Duodenal mucosa (tissue), 2 donors: Measurements from ENCODE around the gene VPS4A.
A peak's percentile ranks its signal among the peaks of the same experiment; 100 is the strongest.

Source experiments
- H3K27ac ChIP-seq: one replicate; pipeline ENCODE4 v1.7.0; 2013; ENCODE audit warnings: low read depth, low read length
- H3K27me3 ChIP-seq, 2 donors: one replicate each; pipeline ENCODE4 v1.7.0; 2013; ENCODE audit warnings: low read length in 2 of 2, control low read depth in 1 of 2; ENCODE audit not compliant: insufficient read depth in 2 of 2, control insufficient read depth in 1 of 2
- H3K36me3 ChIP-seq, 2 donors: one replicate each; pipeline ENCODE4 v1.7.0; 2013; ENCODE audit warnings: low read length in 2 of 2, control low read depth in 1 of 2; ENCODE audit not compliant: insufficient read depth in 2 of 2, control insufficient read depth in 1 of 2
- H3K4me1 ChIP-seq, 2 donors: one replicate each; pipeline ENCODE4 v1.7.0; 2013; ENCODE audit warnings: low read length in 2 of 2, control low read depth in 1 of 2; ENCODE audit not compliant: insufficient read depth in 2 of 2, control insufficient read depth in 1 of 2
- H3K4me3 ChIP-seq, 2 donors: one replicate each; pipeline ENCODE4 v1.7.0; 2013; ENCODE audit warnings: low read length in 2 of 2, low read depth in 1 of 2
- H3K9ac ChIP-seq, 2 donors: one replicate each; pipeline ENCODE4 v1.7.0; 2013; ENCODE audit warnings: low read length in 2 of 2, low read depth in 1 of 2
- H3K9me3 ChIP-seq, 2 donors: one replicate each; pipeline ENCODE4 v1.7.0; 2013; ENCODE audit warnings: low read length in 2 of 2, control low read depth in 1 of 2; ENCODE audit not compliant: control insufficient read depth in 1 of 2

Gene VPS4A

DNA sequence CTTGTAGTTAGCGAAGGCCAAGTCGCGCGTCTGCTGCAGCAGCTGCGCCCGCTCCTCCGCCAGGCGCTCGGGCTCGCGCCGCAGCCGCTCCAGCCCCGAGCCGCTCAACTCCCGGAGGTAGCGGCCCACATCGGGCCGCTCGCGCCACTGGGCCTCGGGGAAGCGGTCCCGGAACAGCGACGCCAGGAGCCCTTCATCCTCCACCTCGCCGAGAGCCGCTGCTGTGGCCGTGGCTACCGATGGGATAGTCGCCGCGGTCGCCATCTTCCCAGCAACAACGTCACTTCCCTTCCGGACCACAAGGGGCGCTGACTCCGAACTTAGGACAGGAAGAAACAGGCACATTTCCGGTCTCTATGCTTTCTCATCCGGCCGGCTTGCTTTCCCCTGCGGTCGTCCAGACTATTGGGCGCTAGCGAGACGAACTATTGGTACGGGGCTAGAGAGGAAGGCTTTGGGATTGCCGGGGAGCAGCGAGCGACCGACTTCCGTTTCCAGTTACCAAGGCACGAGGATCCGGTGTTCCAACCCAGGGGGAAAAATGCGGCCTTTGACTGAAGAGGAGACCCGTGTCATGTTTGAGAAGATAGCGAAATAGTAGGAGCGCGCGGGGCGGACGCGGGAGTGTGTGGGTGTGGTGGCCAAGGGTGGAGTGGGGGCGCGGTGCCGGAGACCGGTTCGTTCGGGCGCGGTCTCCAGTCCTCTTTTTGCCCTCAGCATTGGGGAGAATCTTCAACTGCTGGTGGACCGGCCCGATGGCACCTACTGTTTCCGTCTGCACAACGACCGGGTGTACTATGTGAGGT is 28.3 kb downstream of the VPS4A start, which contains the start of the genes COG8 and NIP7:
Gene COG8, minus strand, starts transcription at position 276 of the 806 bp plus-strand sequence. Its CDS starts 12 bp downstream, at position 264.
Gene NIP7, plus strand, starts transcription at position 484 of the 806 bp plus-strand sequence. Its CDS starts 58 bp downstream, at position 542.
- Histone ChIP-seq H3K4me1 (peaks cover 21 to 23% of the 10 kb centered on the region in 2 donors), H3K27ac (peak within 1 kb of the TSS; percentile 84), H3K4me3 (peak within 1 kb of the TSS; percentile 95 to 98), H3K9me3 (no peaks in the 10 kb centered on the region), H3K9ac (peak within 1 kb of the TSS; percentile 76 to 86), H3K27me3 (no peaks in the 10 kb centered on the region), H3K36me3 (peaks cover 28 to 46% of the 10 kb centered on the region in 2 donors)

DNA sequence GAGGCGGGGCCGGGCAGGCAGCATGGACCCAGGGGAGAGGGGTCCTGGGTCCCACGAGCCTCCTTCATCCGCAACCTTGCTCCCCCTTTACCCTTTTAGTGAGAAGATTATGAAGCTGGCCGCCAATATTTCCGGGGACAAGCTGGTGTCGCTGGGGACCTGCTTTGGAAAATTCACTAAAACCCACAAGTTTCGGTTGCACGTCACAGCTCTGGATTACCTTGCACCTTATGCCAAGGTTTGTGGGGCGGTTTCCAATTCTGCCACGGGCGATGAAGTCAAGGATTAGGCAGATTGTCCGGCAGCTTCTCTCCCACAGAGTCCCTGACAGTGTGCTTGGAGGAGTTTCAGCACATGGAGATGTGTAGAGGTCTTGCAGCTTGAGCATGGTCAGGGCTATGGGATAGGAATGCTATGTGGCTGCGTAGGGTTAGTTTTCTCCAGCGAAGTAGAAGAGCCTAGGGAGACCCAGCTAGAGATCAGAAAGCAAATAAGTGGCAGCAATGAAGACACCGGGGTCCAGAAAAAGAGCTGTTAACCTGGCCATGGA is 29.0 kb downstream of the VPS4A start:
- Histone ChIP-seq H3K9ac (peak overlapping the region; percentile 76 to 86), H3K9me3 (no peaks in the 10 kb centered on the region), H3K36me3 (peaks cover 21 to 40% of the 10 kb centered on the region in 2 donors), H3K27me3 (no peaks in the 10 kb centered on the region), H3K27ac (peak overlapping the region; percentile 65), H3K4me1 (peaks cover 21 to 23% of the 10 kb centered on the region in 2 donors), H3K4me3 (peak overlapping the region; percentile 95 to 98)

DNA sequence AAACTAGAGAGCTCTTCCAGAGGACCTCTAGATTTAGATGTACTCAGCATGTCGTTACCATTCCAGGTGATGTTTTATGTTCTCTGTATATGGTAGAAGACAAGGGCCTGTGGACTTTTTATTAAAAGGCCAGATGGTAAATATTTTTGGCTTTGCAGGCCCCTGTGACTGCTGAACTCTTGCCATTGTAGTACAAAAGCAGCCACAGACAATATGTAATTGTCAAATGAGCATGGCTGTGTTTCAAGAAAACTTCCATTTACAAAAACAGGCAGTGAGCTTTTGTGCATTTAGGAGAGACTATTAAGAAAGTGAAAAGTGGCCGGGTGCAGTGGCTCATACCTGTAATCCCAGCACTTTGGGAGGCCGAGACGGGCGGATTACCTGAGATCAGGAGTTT is 33.0 kb downstream of the VPS4A start:
- Histone ChIP-seq H3K9ac (no peak overlapping the region), H3K27me3 (no peaks in the 10 kb centered on the region), H3K9me3 (no peaks in the 10 kb centered on the region), H3K4me1 (peaks cover 12 to 13% of the 10 kb centered on the region in 2 donors), H3K27ac (no peak overlapping the region), H3K36me3 (peaks cover 11 to 26% of the 10 kb centered on the region in 2 donors), H3K4me3 (no peak overlapping the region)

GRCh38 chr16:69345923-69346322 is 34.8 kb downstream of the VPS4A start:
- H3K4me1 ChIP-seq: peaks cover 4% of the 10 kb centered on the region in 2 donors
- no peak overlapping the region for H3K4me3 ChIP-seq
- H3K27me3 ChIP-seq: no peaks in the 10 kb centered on the region
- no peaks in the 10 kb centered on the region for H3K9me3 ChIP-seq
- H3K27ac ChIP-seq: no peak overlapping the region
- peaks cover 11 to 31% of the 10 kb centered on the region in 2 donors for H3K36me3 ChIP-seq
- no peak overlapping the region for H3K9ac ChIP-seq

- Histone ChIP-seq H3K36me3 (peaks cover 5 to 24% of the 10 kb centered on the region in 2 donors), H3K27ac (no peak overlapping the region), H3K9me3 (no peaks in the 10 kb centered on the region), H3K9ac (no peak overlapping the region), H3K4me1 (no peaks in the 10 kb centered on the region), H3K27me3 (no peaks in the 10 kb centered on the region), H3K4me3 (no peak overlapping the region)
Measured at GRCh38 chr16:69346683-69347082, 35.5 kb downstream of the VPS4A start.

DNA sequence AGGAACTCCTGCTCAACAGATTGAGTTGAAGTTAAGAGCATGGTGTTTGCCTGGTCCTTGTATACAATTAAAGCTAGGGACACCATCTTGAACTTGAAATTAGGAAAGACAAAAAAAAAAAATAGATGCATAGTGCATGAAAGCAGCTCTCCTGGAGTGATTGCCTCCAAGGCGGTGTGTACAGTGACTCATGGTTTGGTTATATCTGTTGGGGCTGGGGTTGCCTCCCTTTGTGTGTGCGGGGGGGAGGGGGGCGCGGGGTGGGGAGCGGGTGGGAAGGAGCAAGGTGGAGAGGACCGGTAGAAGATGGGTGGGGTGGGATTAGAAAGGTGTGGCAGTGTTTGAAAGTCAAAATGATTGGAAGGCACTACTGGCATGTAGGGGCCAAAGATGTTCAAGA is 37.1 kb downstream of the VPS4A start:
- Histone ChIP-seq H3K4me1 (peaks cover 4% of the 10 kb centered on the region in 2 donors), H3K27me3 (no peaks in the 10 kb centered on the region), H3K36me3 (peaks cover 2 to 18% of the 10 kb centered on the region in 2 donors), H3K9ac (no peak overlapping the region), H3K27ac (no peak overlapping the region), H3K4me3 (no peak overlapping the region), H3K9me3 (no peaks in the 10 kb centered on the region)

- H3K9ac ChIP-seq: no peak overlapping the region
- peaks cover 4% of the 10 kb centered on the region in 2 donors for H3K4me1 ChIP-seq
- no peaks in the 10 kb centered on the region for H3K9me3 ChIP-seq
- no peak overlapping the region for H3K27ac ChIP-seq
- no peak overlapping the region for H3K4me3 ChIP-seq
- H3K36me3 ChIP-seq: peaks cover 0 to 15% of the 10 kb centered on the region in 2 donors
- H3K27me3 ChIP-seq: no peaks in the 10 kb centered on the region
Measured at GRCh38 chr16:69349536-69349935, 38.4 kb downstream of the VPS4A start.

- H3K4me1 ChIP-seq: peaks cover 4% of the 10 kb centered on the region in 2 donors
- peak overlapping the region in 1 of 2 donors; percentile 58 for H3K9ac ChIP-seq
- no peak overlapping the region for H3K27ac ChIP-seq
- H3K9me3 ChIP-seq: no peaks in the 10 kb centered on the region
- H3K27me3 ChIP-seq: no peaks in the 10 kb centered on the region
- peaks cover 0 to 24% of the 10 kb centered on the region in 2 donors for H3K36me3 ChIP-seq
- peak overlapping the region; percentile 53 to 58 for H3K4me3 ChIP-seq
Measured at GRCh38 chr16:69350536-69351133, 39.5 kb downstream of the VPS4A start.

GRCh38 chr16:69351309-69352027 is 40.3 kb downstream of the VPS4A start, which contains the start of gene TMED6:
TMED6 (minus strand) TSS chr16:69351786; CDS start chr16:69351753, 33 bp downstream.
- Histone ChIP-seq H3K4me3 (peak within 1 kb of the TSS; percentile 53 to 58), H3K9me3 (no peaks in the 10 kb centered on the region), H3K36me3 (peaks cover 0 to 31% of the 10 kb centered on the region in 2 donors), H3K27ac (no peak within 1 kb of the TSS), H3K4me1 (peaks cover 4% of the 10 kb centered on the region in 2 donors), H3K9ac (peak within 1 kb of the TSS; percentile 30 to 58), H3K27me3 (no peaks in the 10 kb centered on the region)
